H1 (cell line): Measurements from ENCODE around the gene TMEM212. TPM values are rescaled to one million over a fixed set of nuclear protein-coding genes. Genes with fewer than 3 reads are reported as not detected.

Experiments used
- CTCF ChIA-PET: fragments of 300-600 bp; sonication (Branson Sonifier 250); formaldehyde crosslinking; loops from one replicate; lab custom pipeline; 2021; ENCODE audit not compliant: partially characterized antibody; lab: Charles Lee
- POLR2A ChIA-PET: fragments of 300-600 bp; sonication (Branson Sonifier 250); formaldehyde crosslinking; loops from one replicate; lab custom pipeline; 2021; ENCODE audit warnings: inconsistent platforms; ENCODE audit not compliant: partially characterized antibody; lab: Charles Lee
- DNase-seq, 2 experiments: peaks; one replicate each; pipeline versions ENCODE4 v3.0.0 to v3.0.0-alpha.2; 2010 to 2022; ENCODE audit warnings: low spot score in 2 of 2, low read depth in 1 of 2, mixed read lengths in 1 of 2
- FAIRE-seq: peaks from 2 replicates; lab custom pipeline; 2011; peaks lifted over from hg19 to GRCh38; lab: Jason Lieb, UNC
- H2AFZ ChIP-seq: 2 replicates; pipeline ENCODE4 v1.8.1; 2012; ENCODE audit warnings: low read length, inconsistent platforms
- H2AK5ac ChIP-seq: 2 replicates; pipeline ENCODE4 v1.6.1; 2013; ENCODE audit warnings: low read depth, low read length
- H2BK120ac ChIP-seq: replicated peaks from 2 replicates; pipeline ENCODE3; 2013; ENCODE audit warnings: low read depth, low read length, inconsistent platforms
- H2BK12ac ChIP-seq: 2 replicates; pipeline ENCODE4 v1.6.1; 2013; ENCODE audit warnings: low read depth, low read length
- H2BK15ac ChIP-seq: 2 replicates; pipeline ENCODE4 v1.6.1; 2013; ENCODE audit warnings: low read length
- H2BK20ac ChIP-seq: 2 replicates; pipeline ENCODE4 v1.6.1; 2013; ENCODE audit warnings: low read length
- H2BK5ac ChIP-seq: 2 replicates; pipeline ENCODE4 v1.6.1; 2013; ENCODE audit warnings: low read depth, low read length
- H3K14ac ChIP-seq: 2 replicates; pipeline ENCODE4 v1.6.1; 2013; ENCODE audit warnings: inconsistent platforms; ENCODE audit not compliant: insufficient read length
- H3K18ac ChIP-seq: 2 replicates; pipeline ENCODE4 v1.6.1; 2013; ENCODE audit warnings: low read length; ENCODE audit errors: extremely low read depth
- H3K23ac ChIP-seq: 2 replicates; pipeline ENCODE4 v1.6.1; 2013; ENCODE audit warnings: inconsistent platforms; ENCODE audit not compliant: insufficient read length
- H3K23me2 ChIP-seq: 2 replicates; pipeline ENCODE4 v1.6.1; 2013; ENCODE audit warnings: low read depth, low read length
- H3K27ac ChIP-seq: 2 replicates; pipeline ENCODE4 v1.6.1; 2011; ENCODE audit warnings: low read depth, low read length, inconsistent platforms
- H3K27me3 ChIP-seq, 4 experiments: replicated peaks in 1 of 4; 1 replicate in 1 of 4; 2 replicates in 3 of 4; pipeline versions ENCODE4 v1.6.1 to v1.8.1; 2011 to 2013; ENCODE audit warnings: low read length in 3 of 4, mild to moderate bottlenecking in 3 of 4, inconsistent platforms in 2 of 4, mixed read lengths in 2 of 4, moderate library complexity in 1 of 4; ENCODE audit not compliant: control insufficient read depth in 3 of 4, insufficient read depth in 3 of 4; ENCODE audit errors: extremely low read depth in 1 of 4
- H3K36me3 ChIP-seq, 4 experiments: 2 replicates each; pipeline versions ENCODE4 v1.6.1 to v1.8.1; 2011 to 2013; ENCODE audit warnings: mild to moderate bottlenecking in 4 of 4, low read length in 3 of 4, moderate library complexity in 2 of 4, control low read depth in 1 of 4, inconsistent platforms in 1 of 4; ENCODE audit not compliant: insufficient read depth in 4 of 4, control insufficient read depth in 2 of 4
- H3K4ac ChIP-seq: replicated peaks from 2 replicates; pipeline ENCODE3; 2013; ENCODE audit warnings: low read length, low read depth, mixed read lengths, inconsistent platforms; ENCODE audit not compliant: insufficient read length
- H3K4me1 ChIP-seq, 4 experiments: replicated peaks in 1 of 4; 1 replicate in 1 of 4; 2 replicates in 3 of 4; pipeline versions ENCODE4 v1.6.1 to v1.8.1; 2011 to 2013; ENCODE audit warnings: low read length in 3 of 4, inconsistent platforms in 2 of 4, mixed read lengths in 1 of 4; ENCODE audit not compliant: insufficient read depth in 4 of 4, control insufficient read depth in 3 of 4
- H3K4me2 ChIP-seq, 2 experiments: 2 replicates each; pipeline versions ENCODE4 v1.6.1 to v1.8.1; 2011 to 2013; ENCODE audit warnings: low read depth in 2 of 2, low read length in 2 of 2, control low read depth in 1 of 2, inconsistent platforms in 1 of 2, mild to moderate bottlenecking in 1 of 2; ENCODE audit not compliant: insufficient read depth in 1 of 2
- H3K4me3 ChIP-seq, 4 experiments: fragments of 200-600, 300-600 bp in 1 of 4; sonication (generic), shearing (Covaris generic), sonication (Bioruptor Twin) in 1 of 4; 2 replicates each; pipeline versions ENCODE4 v1.5.1 to v1.8.1; 2011 to 2016; ENCODE audit warnings: low read length in 4 of 4, low read depth in 3 of 4, control low read depth in 2 of 4, inconsistent platforms in 2 of 4, mild to moderate bottlenecking in 2 of 4, mixed read lengths in 1 of 4, moderate library complexity in 1 of 4; ENCODE audit not compliant: insufficient read depth in 2 of 4; ENCODE audit errors: extremely low read depth in 1 of 4
- H3K56ac ChIP-seq: replicated peaks from 2 replicates; pipeline ENCODE3; 2013; ENCODE audit warnings: low read depth, mild to moderate bottlenecking, mixed read lengths, low read length, inconsistent platforms; ENCODE audit not compliant: insufficient read length
- H3K79me1 ChIP-seq: 2 replicates; pipeline ENCODE4 v1.6.1; 2013; ENCODE audit warnings: low read depth, low read length, control low read depth
- H3K79me2 ChIP-seq, 2 experiments: 2 replicates each; pipeline versions ENCODE4 v1.6.1 to v1.8.1; 2012 to 2013; ENCODE audit warnings: low read length in 2 of 2, mild to moderate bottlenecking in 2 of 2, inconsistent platforms in 1 of 2; ENCODE audit not compliant: insufficient read depth in 2 of 2, control insufficient read depth in 1 of 2
- H3K9ac ChIP-seq, 4 experiments: replicated peaks in 1 of 4; 1 replicate in 1 of 4; 2 replicates in 3 of 4; pipeline versions ENCODE4 v1.6.1 to v1.8.1; 2011 to 2013; ENCODE audit warnings: low read depth in 3 of 4, low read length in 3 of 4, control low read depth in 2 of 4, mild to moderate bottlenecking in 2 of 4, moderate library complexity in 2 of 4, inconsistent platforms in 1 of 4; ENCODE audit errors: extremely low read depth in 1 of 4
- H3K9me3 ChIP-seq, 2 experiments: 2 replicates each; pipeline versions ENCODE4 v1.6.1 to v1.8.1; 2012 to 2013; ENCODE audit warnings: mild to moderate bottlenecking in 2 of 2, moderate library complexity in 2 of 2, control low read depth in 1 of 2, inconsistent platforms in 1 of 2, low read depth in 1 of 2, low read length in 1 of 2, mixed read lengths in 1 of 2; ENCODE audit not compliant: insufficient read depth in 2 of 2
- H4K20me1 ChIP-seq, 2 experiments: replicated peaks in 1 of 2; 2 replicates each; pipeline versions ENCODE3 to v1.8.1; 2011 to 2013; ENCODE audit warnings: inconsistent platforms in 2 of 2, low read length in 2 of 2, mild to moderate bottlenecking in 1 of 2; ENCODE audit not compliant: insufficient read depth in 2 of 2, control insufficient read depth in 1 of 2
- H4K5ac ChIP-seq: 2 replicates; pipeline ENCODE4 v1.6.1; 2013; ENCODE audit warnings: low read length, low read depth, mixed read lengths, inconsistent platforms; ENCODE audit not compliant: insufficient read length
- H4K8ac ChIP-seq: 2 replicates; pipeline ENCODE4 v1.8.0; 2013; ENCODE audit warnings: mild to moderate bottlenecking, moderate library complexity, low read length, inconsistent platforms; ENCODE audit not compliant: insufficient read depth; ENCODE audit errors: extremely low read depth
- H4K91ac ChIP-seq: replicated peaks from 2 replicates; pipeline ENCODE3; 2013; ENCODE audit warnings: low read length, mixed read lengths, inconsistent platforms; ENCODE audit not compliant: insufficient read length
- ATF2 ChIP-seq: IDR thresholded peaks from 2 replicates; pipeline ENCODE4 v1.6.1; 2012; ENCODE audit warnings: low read length, inconsistent platforms
- CHD2 ChIP-seq: IDR thresholded peaks from 2 replicates; pipeline ENCODE4 v1.6.1; 2012; ENCODE audit warnings: low read length, improper control_type of control experiment
- EGR1 ChIP-seq: IDR thresholded peaks from 2 replicates; pipeline ENCODE4 v1.6.1; 2011; ENCODE audit warnings: low read depth, low read length, borderline replicate concordance
- EZH2 ChIP-seq: fragments of 200-600 bp; sonication (generic); IDR thresholded peaks from 2 replicates; pipeline ENCODE4 v1.7.1; 2012; ENCODE audit warnings: low read depth, mild to moderate bottlenecking, moderate library complexity, low read length, inconsistent platforms; ENCODE audit not compliant: severe bottlenecking
- NRF1 ChIP-seq: IDR thresholded peaks from 2 replicates; pipeline ENCODE4 v1.6.1; 2011; ENCODE audit warnings: mild to moderate bottlenecking, low read depth, low read length, improper control_type of control experiment
- RFX5 ChIP-seq: IDR thresholded peaks from 2 replicates; pipeline ENCODE4 v1.6.1; 2011; ENCODE audit warnings: low read depth, low read length, improper control_type of control experiment, borderline replicate concordance
- RNF2 ChIP-seq: fragments of 200-900, 300-1000 bp; sonication (generic); IDR thresholded peaks from 2 replicates; pipeline ENCODE4 v1.7.1; 2016; ENCODE audit warnings: borderline replicate concordance, low read depth, mild to moderate bottlenecking, antibody characterized with exemption, low read length; ENCODE audit not compliant: poor library complexity, severe bottlenecking; ENCODE audit errors: missing control alignments
- SP4 ChIP-seq: IDR thresholded peaks from 2 replicates; pipeline ENCODE4 v1.6.1; 2012; ENCODE audit warnings: low read length, inconsistent platforms
- SRF ChIP-seq: IDR thresholded peaks from 2 replicates; pipeline ENCODE4 v1.6.1; 2011; ENCODE audit warnings: mild to moderate bottlenecking, low read depth, low read length, moderate library complexity
- TEAD4 ChIP-seq: IDR thresholded peaks from 2 replicates; pipeline ENCODE4 v1.6.1; 2012; ENCODE audit warnings: low read depth, low read length, inconsistent platforms, mixed read lengths
- WGBS, 2 experiments: shearing (Covaris generic) in 1 of 2; methylation state at CpG; one replicate each; pipeline versions ENCODE4 v1.1.6 to v1.1.7; 2013 to 2015; ENCODE audit warnings: low lambda C conversion rate in 2 of 2, mixed read lengths in 2 of 2, inconsistent platforms in 1 of 2, low coverage in 1 of 2, missing lambda C conversion rate in 1 of 2; ENCODE audit not compliant: insufficient replicate concordance in 2 of 2, insufficient coverage in 1 of 2, insufficient read length in 1 of 2; ENCODE audit errors: extremely low coverage in 1 of 2, missing lambda C conversion rate in 1 of 2; 5-methylcytosine and 5-hydroxymethylcytosine counted together
- polyA plus RNA-seq, 7 experiments: library from polyadenylated mRNA; depleted of rRNA in 3 of 7; stranded (reverse) in 5 of 7; unstranded in 2 of 7; fragments of >200 nt in 5 of 7; fragments of 200-250 nt in 2 of 7; gene quantifications; 1 replicate in 5 of 7; 2 replicates in 1 of 7; 4 replicates in 1 of 7; pipeline versions ENCODE4 v1.2.1 to v1.2.3, GENCODE V29; 2011 to 2013; ENCODE audit warnings: missing spikeins in 2 of 7, mixed read lengths in 2 of 7
- total RNA-seq: library from RNA; stranded (reverse); fragmentation: NEBNext Ultra II Directional; extraction: Animal tissue kit (Norgen Biotek cat#: 25700); gene quantifications from 2 replicates; pipeline ENCODE4 v1.2.1, GENCODE V29; 2021

TMEM212 gene
- total and polyA plus RNA-seq, 2 of the 8 experiments (the other 6 are each of a cell fraction or from before 2014, with no cell fraction given): not detected

GRCh38 chr3:171880101-171880870 lies 37.1 kb downstream of the TMEM212 start:
- Histone ChIP-seq H3K9ac (no peak overlapping the region), H3K4me2 (no peak overlapping the region), H3K14ac (no peak overlapping the region), H3K56ac (no peak overlapping the region), H3K4me1 (peaks cover 0 to 5% (median 3%) of the 10 kb centered on the region in 4 experiments; a peak in 5 of 7 replicates), H4K20me1 (no peaks in the 10 kb centered on the region), H3K23me2 (no peaks in the 10 kb centered on the region), H4K91ac (no peak overlapping the region), H2AFZ (no peak overlapping the region), H2BK15ac (no peak overlapping the region), H3K9me3 (no peaks in the 10 kb centered on the region), H3K23ac (no peak overlapping the region), H3K4me3 (no peak overlapping the region), H3K79me1 (no peaks in the 10 kb centered on the region), H3K27ac (no peak overlapping the region), H2BK120ac (no peak overlapping the region), H3K36me3 (no peaks in the 10 kb centered on the region), H4K5ac (no peak overlapping the region), H2BK5ac (no peak overlapping the region), H2AK5ac (no peak overlapping the region), H2BK20ac (no peak overlapping the region), H2BK12ac (no peak overlapping the region), H3K4ac (no peak overlapping the region), H3K79me2 (no peaks in the 10 kb centered on the region), H4K8ac (no peak overlapping the region), H3K27me3 (peaks cover 0 to 1% (median 0%) of the 10 kb centered on the region in 4 experiments; a peak in 1 of 7 replicates), H3K18ac (no peak overlapping the region)
- CTCF ChIA-PET: interaction anchor here (1.1 kb wide), 2 partner anchors 12 to 27 kb away, joined by 3 read pairs; no protein-coding TSS in a partner anchor
- DNase-seq (no peak), FAIRE-seq (no peak)
- POLR2A ChIA-PET: no interaction called here
- 98% methylated on average over 4 of the region's 4 CpGs; no CpG with 5 or more reads in 1 of the 2 experiments for WGBS, 2 experiments
- TF ChIP-seq RFX5: no peak
- TF ChIP-seq EGR1: no peak
- no peak for TF ChIP-seq NRF1
- no peak for TF ChIP-seq RNF2
- TF ChIP-seq EZH2: no peak
- no peak for TF ChIP-seq TEAD4
- TF ChIP-seq SRF: no peak
- TF ChIP-seq CHD2: no peak
- TF ChIP-seq SP4: no peak
- TF ChIP-seq ATF2: no peak
